SKM-1 treated with dmso at 0.1 percent for 144 hours (cell line): Measurements from ENCODE around the gene MAP1LC3B2.

Source experiments
- DNase-seq: peaks from one replicate; lab custom pipeline; 2025; ENCODE audit not compliant: unreplicated experiment; lab: John Stamatoyannopoulos, UW

MAP1LC3B2 gene

GRCh38 chr12:116591855-116592637, 32.9 kb downstream of the MAP1LC3B2 start:
- no peak for DNase-seq

GRCh38 chr12:116592731-116593130, 33.5 kb downstream of the MAP1LC3B2 start:
- DNase-seq = peak; percentile 12

DNA sequence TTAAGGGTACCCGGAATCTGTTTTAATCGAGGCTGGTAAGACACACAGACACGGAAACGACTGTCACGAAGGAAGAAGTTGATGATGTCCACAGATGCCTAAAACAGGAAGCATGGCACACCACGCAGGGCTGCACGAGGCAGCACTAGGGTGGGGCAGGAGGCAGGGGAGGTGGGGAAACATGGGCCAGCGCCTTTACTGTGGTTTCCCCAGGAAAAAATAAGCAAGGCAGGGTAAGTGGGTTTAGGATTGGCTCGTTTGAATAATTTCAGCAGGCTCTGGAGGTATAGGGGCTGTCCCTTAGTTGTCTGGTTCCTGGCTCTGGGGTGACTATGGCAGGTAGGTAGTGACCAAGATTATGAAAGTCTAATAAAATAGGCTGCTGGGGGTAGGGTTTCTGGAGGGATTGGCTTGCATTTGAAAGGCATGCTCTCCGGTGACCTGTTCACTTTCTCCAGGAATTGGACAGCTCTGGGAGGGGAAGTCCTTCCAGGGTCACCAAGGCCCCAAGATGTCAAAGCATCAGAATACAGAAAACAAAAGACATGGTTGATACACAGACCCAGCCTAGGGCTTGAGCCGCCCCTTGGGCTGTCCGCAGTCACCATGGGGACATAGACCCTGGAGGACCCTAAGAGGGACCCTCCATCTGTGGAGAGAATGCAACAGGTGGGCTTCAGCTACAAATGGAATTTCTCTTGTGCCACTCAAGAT, 35.3 kb downstream of the MAP1LC3B2 start:
- peak; percentile 74 for DNase-seq

DNA sequence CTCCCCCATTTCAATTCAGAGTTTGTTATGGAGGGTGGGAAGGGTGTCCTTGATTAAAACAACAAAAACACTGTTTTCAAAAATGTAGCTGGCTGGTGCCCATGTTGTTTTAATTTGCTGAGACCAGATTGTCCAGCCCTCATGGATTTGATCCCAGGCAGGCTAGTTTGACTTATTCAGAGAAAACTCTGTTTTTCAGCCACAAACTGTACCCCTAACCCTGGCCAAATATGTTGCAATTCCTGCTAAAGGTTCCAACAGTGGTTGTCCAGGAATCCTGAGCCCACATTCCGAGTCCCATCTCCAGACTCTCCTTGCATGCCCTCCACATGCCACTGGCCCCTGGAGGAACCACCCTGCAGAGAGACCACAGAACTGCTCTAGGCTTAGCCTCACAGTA, 36.0 kb downstream of the MAP1LC3B2 start:
- no peak for DNase-seq

DNA sequence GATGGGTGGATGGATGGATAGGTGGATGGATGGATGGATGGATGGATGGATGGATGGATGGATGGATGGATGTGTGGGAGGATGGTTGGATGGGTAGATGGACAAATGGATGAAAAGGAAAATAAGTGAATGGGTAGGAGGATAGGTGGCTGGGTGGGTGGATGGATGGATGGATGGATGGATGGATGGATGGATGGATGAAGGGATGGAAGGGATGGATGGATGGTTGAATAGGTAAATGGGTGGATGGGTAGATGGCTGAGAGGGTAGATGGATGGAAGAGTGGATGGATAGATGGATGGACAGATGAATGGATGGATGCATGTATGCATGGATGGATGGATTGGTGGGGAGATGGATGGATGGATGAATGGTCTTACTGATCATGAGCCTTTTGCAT, 36.5 kb downstream of the MAP1LC3B2 start:
- DNase-seq = no peak

DNA sequence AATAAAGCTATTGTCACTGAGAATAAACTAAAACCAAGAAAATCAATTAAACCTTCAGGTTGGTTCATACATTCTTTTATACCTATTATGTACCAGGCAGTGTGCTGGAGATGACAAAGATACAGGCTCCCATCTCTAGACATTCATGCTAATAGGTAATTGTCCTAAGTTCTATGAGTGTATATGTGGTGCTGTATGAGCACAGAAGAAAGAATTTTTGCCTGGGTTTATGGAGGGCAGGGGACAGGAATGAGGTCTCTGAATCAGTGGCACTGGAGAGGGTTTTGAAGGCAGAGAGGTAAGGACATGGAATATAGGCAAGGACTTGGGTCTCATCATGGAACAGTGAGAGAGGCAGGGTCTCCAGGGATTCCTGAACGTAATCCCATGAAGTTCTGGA, 38.7 kb downstream of the MAP1LC3B2 start:
- DNase-seq = no peak

GRCh38 chr12:116598311-116599284, 39.4 kb downstream of the MAP1LC3B2 start:
- no peak for DNase-seq

GRCh38 chr12:116599285-116600136, 40.3 kb downstream of the MAP1LC3B2 start:
- DNase-seq = no peak

DNA sequence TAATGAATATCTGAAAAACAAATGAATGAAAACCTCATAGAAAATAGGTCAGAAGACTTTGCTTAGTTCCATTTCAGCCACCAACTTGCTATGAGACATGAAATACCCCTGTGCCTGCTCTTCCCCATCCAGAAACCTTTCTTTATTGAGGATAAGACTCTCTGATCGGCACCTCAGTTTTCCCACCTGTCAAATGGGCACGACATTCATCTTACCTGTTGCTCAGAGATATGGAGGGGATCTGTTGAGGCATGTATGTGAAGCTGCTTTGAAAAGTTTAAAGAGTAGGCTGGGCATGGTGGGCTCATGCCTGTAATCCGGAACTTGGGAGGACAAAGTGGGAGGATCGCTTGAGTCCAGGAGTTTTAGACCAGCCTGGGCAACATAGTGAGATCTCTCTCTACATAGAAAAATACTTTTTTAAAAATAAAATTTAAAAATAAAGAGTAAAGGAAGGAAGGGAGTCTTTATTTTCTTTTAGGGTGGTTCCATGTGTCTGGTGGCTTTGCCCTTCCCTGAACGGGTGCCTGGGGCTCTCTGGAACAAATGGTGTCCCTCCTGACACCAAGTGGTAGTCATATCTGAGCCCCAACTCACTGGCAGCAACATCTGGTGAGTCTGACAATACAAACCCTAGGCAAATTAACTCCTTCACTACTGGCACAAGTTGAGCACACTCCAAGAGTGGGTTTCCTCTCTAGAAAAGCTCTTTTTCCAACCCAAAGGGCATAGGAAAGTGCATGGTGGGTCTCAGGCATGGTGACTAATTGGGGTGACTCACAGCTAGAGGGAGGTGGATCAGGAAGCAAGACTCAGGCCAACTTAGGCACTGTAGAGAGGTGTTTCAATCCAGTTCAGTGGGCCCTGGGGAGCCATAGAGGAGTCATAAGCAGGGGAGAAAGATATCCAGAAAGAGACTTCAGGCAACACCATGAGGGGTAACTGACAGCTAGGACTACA, 42.1 kb downstream of the MAP1LC3B2 start:
- no peak for DNase-seq

GRCh38 chr12:116601933-116602810, 43.0 kb downstream of the MAP1LC3B2 start:
- DNase-seq = no peak

DNA sequence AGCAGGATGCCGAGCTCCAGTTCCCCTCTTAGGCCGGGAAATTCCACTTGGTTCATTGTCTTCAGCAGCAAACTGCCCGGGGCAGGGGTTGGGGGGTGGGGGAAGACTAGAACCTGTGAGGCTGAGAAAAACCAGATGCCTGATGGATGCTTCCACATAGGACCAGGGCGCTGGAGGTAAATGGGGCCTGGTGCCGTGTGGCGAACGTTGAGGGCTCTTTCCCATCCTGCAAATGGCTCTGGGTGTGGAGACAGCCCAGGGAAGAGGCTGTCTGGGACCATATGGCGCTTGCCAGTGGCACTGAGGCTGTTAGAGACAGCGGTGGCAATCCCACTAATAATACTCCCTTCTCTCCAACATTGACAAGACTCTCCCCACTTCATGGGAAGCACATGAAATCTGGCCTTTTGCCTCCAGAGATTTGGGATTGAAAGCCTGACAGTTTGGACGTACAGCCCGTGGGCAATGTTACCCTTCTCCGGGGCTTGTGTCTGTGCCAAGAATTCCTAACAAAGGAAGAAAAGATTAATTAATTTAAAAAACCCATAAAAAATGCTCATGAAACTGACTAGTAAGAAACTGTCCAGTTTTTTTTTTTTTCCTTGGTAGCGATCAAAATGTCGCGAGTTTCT, 44.5 kb downstream of the MAP1LC3B2 start:
- no peak for DNase-seq

- DNase-seq = no peak
Observed at GRCh38 chr12:116604178-116604895, 45.2 kb downstream of the MAP1LC3B2 start.

DNA sequence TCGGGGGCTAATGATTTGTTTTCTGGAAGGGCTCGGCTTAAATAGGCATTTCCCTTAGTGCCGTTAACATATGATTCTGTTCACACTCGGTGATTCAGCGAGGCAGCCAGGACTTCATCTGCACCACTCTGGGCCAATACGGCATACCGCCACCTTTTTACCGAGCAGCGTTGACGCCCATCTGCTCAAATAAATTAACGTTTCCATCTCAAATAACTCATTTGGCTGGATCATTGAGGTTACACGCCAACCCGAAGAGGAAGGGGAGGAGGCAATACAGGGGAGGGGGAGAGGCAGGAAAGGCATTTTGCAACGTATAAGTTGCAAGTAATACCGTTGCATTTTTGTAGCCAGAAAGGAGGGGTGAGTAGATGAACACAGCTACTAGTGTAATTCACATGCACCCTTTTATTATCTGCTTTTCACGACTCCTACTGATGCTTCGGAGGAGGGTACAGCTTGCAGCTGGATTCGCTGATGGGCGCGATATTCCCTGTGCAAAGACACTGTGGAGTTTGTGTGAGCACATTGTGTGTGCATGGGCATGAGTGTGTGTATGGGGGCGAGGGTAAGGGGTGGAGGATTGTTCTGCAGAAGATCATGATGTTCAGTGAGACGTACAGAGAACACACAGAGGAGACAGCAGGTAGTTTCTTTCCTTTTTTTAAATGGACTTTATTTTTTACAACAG, 45.9 kb downstream of the MAP1LC3B2 start:
- no peak for DNase-seq

- DNase-seq = no peak
Observed at GRCh38 chr12:116606397-116606796, 47.2 kb downstream of the MAP1LC3B2 start.

DNA sequence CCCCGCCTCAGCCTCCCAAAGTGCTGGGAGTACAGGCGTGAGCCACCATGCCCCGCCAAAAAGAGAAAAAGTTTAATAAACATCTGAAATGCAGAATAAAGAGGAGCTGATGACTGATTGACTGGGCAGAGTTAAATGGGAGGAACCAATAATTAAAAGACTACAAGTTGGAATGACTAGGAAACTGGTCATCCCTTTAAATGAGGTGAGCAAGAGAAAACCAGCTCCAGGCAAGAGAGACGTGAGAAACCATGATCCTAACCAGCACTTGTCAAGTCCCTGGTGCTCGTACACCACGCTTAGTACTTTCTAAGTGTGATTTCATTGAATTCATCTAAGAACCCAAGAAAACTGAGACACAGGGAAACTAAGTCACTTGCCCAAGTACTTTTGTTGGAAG, 47.9 kb downstream of the MAP1LC3B2 start:
- DNase-seq = no peak

DNA sequence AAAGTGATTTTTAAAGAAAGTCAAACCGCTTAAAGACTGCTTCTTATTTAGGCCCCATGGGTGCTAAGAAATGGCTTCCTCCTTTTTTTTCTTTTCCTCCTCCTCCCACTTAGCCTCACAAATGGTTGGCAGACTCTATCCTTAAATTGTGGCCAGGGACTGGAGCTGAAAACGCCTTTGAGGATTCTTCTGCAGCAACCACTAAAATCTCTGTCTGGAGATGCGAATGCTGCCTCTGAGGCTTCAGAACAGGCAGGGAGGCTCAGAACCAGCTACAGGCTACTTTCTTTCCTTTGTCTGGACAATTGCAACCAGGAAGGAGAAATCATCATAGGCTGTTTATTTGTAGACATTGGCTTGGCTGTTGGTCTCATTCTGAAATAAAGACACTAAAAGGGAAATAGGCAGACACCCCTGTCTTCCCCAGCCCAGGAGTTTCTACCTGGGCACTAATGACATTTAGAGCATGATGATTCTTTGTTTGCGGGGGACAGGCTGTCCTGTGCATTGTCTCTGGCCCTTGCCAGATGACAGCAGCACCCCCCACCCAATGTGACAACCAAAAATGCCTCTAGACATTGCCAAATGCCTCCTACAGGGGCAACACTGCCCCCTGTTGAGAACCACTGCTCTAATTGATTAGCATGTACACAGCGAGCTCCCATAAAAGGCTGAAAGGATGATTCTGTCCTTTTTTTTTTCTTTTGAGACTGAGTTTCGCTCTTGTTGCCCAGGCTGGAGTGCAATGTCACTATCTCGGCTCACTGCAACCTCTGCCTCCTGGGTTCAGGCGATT, 50.3 kb downstream of the MAP1LC3B2 start:
- no peak for DNase-seq
